ENCODE data around the gene ATP7A. TPM values are rescaled to one million over a fixed set of nuclear protein-coding genes. Genes with fewer than 3 reads are reported as not detected.
A peak's percentile ranks its signal among the peaks of the same experiment; 100 is the strongest.

ATP7A gene
- total RNA-seq, 1 donor from 2014 or later = 2.4 TPM

- H3K36me3 ChIP-seq (ENCODE audit: control insufficient read depth, insufficient read depth, low read length) = no peaks in the 10 kb centered on the region
- TF ChIP-seq CTCF (IDR thresholded peaks at IDR 0.05; ENCODE audit: insufficient read depth, low read length, severe bottlenecking) = no peak
Observed at GRCh38 chrX:77962068-77962902, 51.8 kb downstream of the ATP7A start.

GRCh38 chrX:77966361-77966760 is 55.9 kb downstream of the ATP7A start:
- H3K36me3 ChIP-seq (ENCODE audit: control insufficient read depth, insufficient read depth, low read length) = no peaks in the 10 kb centered on the region
- no peak for FAIRE-seq
- no peaks in the 10 kb centered on the region for H3K27me3 ChIP-seq (ENCODE audit: control insufficient read depth, insufficient read depth, low read length)
- no peak overlapping the region for H3K4me3 ChIP-seq (ENCODE audit: low read depth, low read length)
- TF ChIP-seq CTCF (IDR thresholded peaks at IDR 0.05; ENCODE audit: insufficient read depth, low read length, severe bottlenecking) = no peak
- DNase-seq (ENCODE audit: low read depth) = no peak

More at GRCh38 chrX:77962068-77962902, 51.8 kb downstream of the ATP7A start:
- no peak for FAIRE-seq
- H3K27me3 ChIP-seq (ENCODE audit: control insufficient read depth, insufficient read depth, low read length) = no peaks in the 10 kb centered on the region
- DNase-seq (ENCODE audit: low read depth) = peak; percentile 28
- no peak overlapping the region for H3K4me3 ChIP-seq (ENCODE audit: low read depth, low read length)

GRCh38 chrX:77967631-77968030 is 57.1 kb downstream of the ATP7A start:
- TF ChIP-seq CTCF (IDR thresholded peaks at IDR 0.05; ENCODE audit: insufficient read depth, low read length, severe bottlenecking) = no peak
- FAIRE-seq (no peak), DNase-seq (ENCODE audit: low read depth) (no peak)
- no peaks in the 10 kb centered on the region for H3K27me3 ChIP-seq (ENCODE audit: control insufficient read depth, insufficient read depth, low read length)
- no peaks in the 10 kb centered on the region for H3K36me3 ChIP-seq (ENCODE audit: control insufficient read depth, insufficient read depth, low read length)
- H3K4me3 ChIP-seq (ENCODE audit: low read depth, low read length) = no peak overlapping the region

- H3K36me3 ChIP-seq (ENCODE audit: control insufficient read depth, insufficient read depth, low read length) = no peaks in the 10 kb centered on the region
- no peak for TF ChIP-seq CTCF (IDR thresholded peaks at IDR 0.05; ENCODE audit: insufficient read depth, low read length, severe bottlenecking)
- H3K4me3 ChIP-seq (ENCODE audit: low read depth, low read length) = no peak within 1 kb of the TSS
- DNase-seq (ENCODE audit: low read depth) (no peak), FAIRE-seq (no peak)
- no peaks in the 10 kb centered on the region for H3K27me3 ChIP-seq (ENCODE audit: control insufficient read depth, insufficient read depth, low read length)
Observed at GRCh38 chrX:77969538-77969937, 59.0 kb downstream of the ATP7A start, which contains the start of gene PGAM4. Gene PGAM4 (minus strand): TSS chrX:77969638. CDS start chrX:77969638, 0 bp downstream.

GRCh38 chrX:77975755-77976154 is 65.3 kb downstream of the ATP7A start:
- peak; percentile 18 for DNase-seq (ENCODE audit: low read depth)
- no peak overlapping the region for H3K4me3 ChIP-seq (ENCODE audit: low read depth, low read length)
- no peak for FAIRE-seq
- H3K36me3 ChIP-seq (ENCODE audit: control insufficient read depth, insufficient read depth, low read length) = no peaks in the 10 kb centered on the region
- no peak for TF ChIP-seq CTCF (IDR thresholded peaks at IDR 0.05; ENCODE audit: insufficient read depth, low read length, severe bottlenecking)
- no peaks in the 10 kb centered on the region for H3K27me3 ChIP-seq (ENCODE audit: control insufficient read depth, insufficient read depth, low read length)
